B cell (primary cell): ENCODE measurements around the gene CTIF. TPM values are rescaled to one million over a fixed set of nuclear protein-coding genes. Genes with fewer than 3 reads are reported as not detected.

Source experiments
- ATAC-seq: fragments of 200-7000 bp; cut with Tn5 transposase; one replicate; pipeline ENCODE4 v1.10.0; 2021; ENCODE audit warnings: low read depth, mild to moderate bottlenecking, moderate number of reproducible peaks, moderate library complexity
- CTCF ChIA-PET: fragments of 350-600 bp; sonication (Branson Sonifier 250); formaldehyde crosslinking; loops from one replicate; lab custom pipeline; 2021; ENCODE audit warnings: antibody characterized with exemption, inconsistent platforms; lab: Charles Lee
- POLR2A ChIA-PET: fragments of 350-600 bp; sonication (Branson Sonifier 250); formaldehyde crosslinking; loops from one replicate; lab custom pipeline; 2021; ENCODE audit warnings: antibody characterized with exemption; lab: Charles Lee
- DNase-seq: peaks from one replicate; pipeline ENCODE4 v3.0.0; 2013
- H2AFZ ChIP-seq: 2 replicates; pipeline ENCODE4 v1.6.1; 2012; ENCODE audit warnings: mild to moderate bottlenecking, low read depth, low read length; ENCODE audit not compliant: insufficient read depth, poor library complexity, severe bottlenecking
- H3K27ac ChIP-seq, 2 donors: 1 replicate in 1 of 2; 2 replicates in 1 of 2; pipeline ENCODE4 v1.5.1; 2012 to 2013; ENCODE audit warnings: low read length in 2 of 2, mild to moderate bottlenecking in 2 of 2, moderate library complexity in 1 of 2
- H3K27me3 ChIP-seq, 4 experiments: fragments of 200-600 bp in 1 of 4; sonication (generic) in 1 of 4; replicated peaks in 1 of 4; 1 replicate in 2 of 4; 2 replicates in 2 of 4; pipeline versions ENCODE4 v1.6.1 to v1.7.0; 2013 to 2016; ENCODE audit warnings: low read length in 3 of 4, mild to moderate bottlenecking in 2 of 4, mixed read lengths in 1 of 4, moderate library complexity in 1 of 4; ENCODE audit not compliant: insufficient read depth in 4 of 4, control insufficient read depth in 3 of 4; ENCODE audit errors: control extremely low read depth in 1 of 4
- H3K36me3 ChIP-seq, 2 experiments: replicated peaks in 1 of 2; 1 replicate in 1 of 2; 2 replicates in 1 of 2; pipeline versions ENCODE4 v1.6.1 to v1.7.1; 2013; ENCODE audit warnings: low read length in 1 of 2; ENCODE audit not compliant: insufficient read depth in 2 of 2, control insufficient read depth in 1 of 2; ENCODE audit errors: control extremely low read depth in 1 of 2, extremely low read depth in 1 of 2
- H3K4me1 ChIP-seq, 2 donors: fragments of 200-600 bp in 1 of 2; sonication (generic) in 1 of 2; 1 replicate in 1 of 2; 2 replicates in 1 of 2; pipeline versions ENCODE4 v1.5.1 to v1.6.1; 2013 to 2017; ENCODE audit warnings: low read length in 2 of 2; ENCODE audit not compliant: control insufficient read depth in 2 of 2, insufficient read depth in 2 of 2
- H3K4me2 ChIP-seq: replicated peaks from 2 replicates; pipeline ENCODE3; 2012; ENCODE audit warnings: mild to moderate bottlenecking, low read depth, low read length; ENCODE audit not compliant: poor library complexity, severe bottlenecking
- H3K4me3 ChIP-seq, 5 experiments: fragments of 200-600 bp in 1 of 5; sonication (generic) in 1 of 5; 1 replicate in 3 of 5; 2 replicates in 2 of 5; pipeline versions ENCODE4 v1.5.1 to v1.7.0; 2011 to 2016; ENCODE audit warnings: low read length in 4 of 5, mild to moderate bottlenecking in 4 of 5, low read depth in 2 of 5, control low read depth in 1 of 5, moderate library complexity in 1 of 5; ENCODE audit not compliant: insufficient read depth in 1 of 5; ENCODE audit errors: control extremely low read depth in 1 of 5, extremely low read depth in 1 of 5
- H3K79me2 ChIP-seq: fragments of 200-600 bp; sonication (generic); one replicate; pipeline ENCODE4 v1.6.0; 2016; ENCODE audit warnings: low read length; ENCODE audit not compliant: control insufficient read depth, insufficient read depth
- H3K9ac ChIP-seq: fragments of 200-600 bp; sonication (generic); 2 replicates; pipeline ENCODE4 v1.6.1; 2017; ENCODE audit warnings: mild to moderate bottlenecking, low read length, moderate library complexity
- H3K9me3 ChIP-seq, 3 donors: one replicate each; pipeline versions ENCODE4 v1.6.1 to v1.7.1; 2013; ENCODE audit warnings: low read length in 2 of 3; ENCODE audit not compliant: control insufficient read depth in 2 of 3, insufficient read depth in 1 of 3; ENCODE audit errors: control extremely low read depth in 1 of 3
- H4K20me1 ChIP-seq: 2 replicates; pipeline ENCODE4 v1.6.0; 2012; ENCODE audit warnings: mild to moderate bottlenecking, low read length; ENCODE audit not compliant: insufficient read depth, control insufficient read depth, poor library complexity, severe bottlenecking
- H3K27ac Mint-ChIP-seq: one replicate; pipeline ENCODE4 v1.8.0; 2021; ENCODE audit warnings: mixed read lengths
- H3K27me3 Mint-ChIP-seq: one replicate; pipeline ENCODE4 v1.8.0; 2021; ENCODE audit warnings: mixed read lengths
- H3K4me1 Mint-ChIP-seq: one replicate; pipeline ENCODE4 v1.8.0; 2021; ENCODE audit warnings: mixed read lengths
- H3K4me3 Mint-ChIP-seq: one replicate; pipeline ENCODE4 v1.8.0; 2021; ENCODE audit warnings: mixed read lengths
- H3K9me3 Mint-ChIP-seq: one replicate; pipeline ENCODE4 v1.8.0; 2022; ENCODE audit warnings: mixed read lengths; ENCODE audit not compliant: insufficient read depth
- EZH2 ChIP-seq: IDR thresholded peaks from 2 replicates; pipeline ENCODE4 v1.6.1; 2012; ENCODE audit warnings: borderline replicate concordance, low read depth, mild to moderate bottlenecking, moderate library complexity, low read length; ENCODE audit not compliant: insufficient read depth, poor library complexity, severe bottlenecking
- WGBS: methylation state at CpG from one replicate; pipeline ENCODE4 v1.1.5; 2013; ENCODE audit warnings: missing lambda C conversion rate; ENCODE audit not compliant: insufficient coverage; 5-methylcytosine and 5-hydroxymethylcytosine counted together
- intact Hi-C: fragments of 100-400 bp; cut with micrococcal nuclease; formaldehyde crosslinking; loops from one replicate; pipeline ENCODE4 v1.10.0; 2022
- polyA plus RNA-seq: library from polyadenylated mRNA; depleted of rRNA; stranded (reverse); fragments of >200 nt; gene quantifications from 2 replicates; pipeline ENCODE4 v1.2.3, GENCODE V29; 2012
- total RNA-seq, 2 donors: library from RNA; stranded (reverse); fragments of 120-200 nt in 1 of 2; gene quantifications; 1 replicate in 1 of 2; 2 replicates in 1 of 2; pipeline versions ENCODE4 v1.2.3 to v1.2.4, GENCODE V29; 2013 to 2022
- TF ChIP-seq, protein P1 (sequence below): fragments of 200-600 bp; IDR thresholded peaks from one replicate; pipeline ENCODE4 v1.8.0; 2022; ENCODE audit warnings: antibody characterized with exemption, mild to moderate bottlenecking

Gene CTIF
- total and polyA plus RNA-seq, 2 donors (not counting 1 experiment from before 2014, with no cell fraction given), result 3.6 to 16.2 TPM

GRCh38 chr18:48632676-48633257 lies 93.9 kb downstream of the CTIF start:
- no peak overlapping the region for H3K9ac ChIP-seq
- TF ChIP-seq EZH2, result no peak
- TF ChIP-seq, protein P1, sequence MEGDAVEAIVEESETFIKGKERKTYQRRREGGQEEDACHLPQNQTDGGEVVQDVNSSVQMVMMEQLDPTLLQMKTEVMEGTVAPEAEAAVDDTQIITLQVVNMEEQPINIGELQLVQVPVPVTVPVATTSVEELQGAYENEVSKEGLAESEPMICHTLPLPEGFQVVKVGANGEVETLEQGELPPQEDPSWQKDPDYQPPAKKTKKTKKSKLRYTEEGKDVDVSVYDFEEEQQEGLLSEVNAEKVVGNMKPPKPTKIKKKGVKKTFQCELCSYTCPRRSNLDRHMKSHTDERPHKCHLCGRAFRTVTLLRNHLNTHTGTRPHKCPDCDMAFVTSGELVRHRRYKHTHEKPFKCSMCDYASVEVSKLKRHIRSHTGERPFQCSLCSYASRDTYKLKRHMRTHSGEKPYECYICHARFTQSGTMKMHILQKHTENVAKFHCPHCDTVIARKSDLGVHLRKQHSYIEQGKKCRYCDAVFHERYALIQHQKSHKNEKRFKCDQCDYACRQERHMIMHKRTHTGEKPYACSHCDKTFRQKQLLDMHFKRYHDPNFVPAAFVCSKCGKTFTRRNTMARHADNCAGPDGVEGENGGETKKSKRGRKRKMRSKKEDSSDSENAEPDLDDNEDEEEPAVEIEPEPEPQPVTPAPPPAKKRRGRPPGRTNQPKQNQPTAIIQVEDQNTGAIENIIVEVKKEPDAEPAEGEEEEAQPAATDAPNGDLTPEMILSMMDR, result no peak
- whole genome bisulfite sequencing, result 98% methylated on average over 5 of the region's 12 CpGs
- H3K4me3 ChIP-seq, result no peak overlapping the region
- H2AFZ ChIP-seq, result no peak overlapping the region
- H3K4me2 ChIP-seq, result no peak overlapping the region
- Mint-ChIP-seq H3K27ac (no peak overlapping the region), H3K9me3 (no peaks in the 10 kb centered on the region), H3K27me3 (no peaks in the 10 kb centered on the region), H3K4me3 (no peak overlapping the region), H3K4me1 (no peaks in the 10 kb centered on the region)
- H3K27ac ChIP-seq, result no peak overlapping the region
- H3K9me3 ChIP-seq, result no peaks in the 10 kb centered on the region
- ChIA-PET POLR2A (no interaction called here), CTCF (no interaction called here)
- ATAC-seq, result no peak
- intact Hi-C loops, result no loop called here
- H3K27me3 ChIP-seq, result no peaks in the 10 kb centered on the region
- H4K20me1 ChIP-seq, result no peaks in the 10 kb centered on the region
- no peak for DNase-seq
- H3K36me3 ChIP-seq, result no peaks in the 10 kb centered on the region
- H3K4me1 ChIP-seq, result no peaks in the 10 kb centered on the region
- H3K79me2 ChIP-seq, result no peaks in the 10 kb centered on the region

DNA sequence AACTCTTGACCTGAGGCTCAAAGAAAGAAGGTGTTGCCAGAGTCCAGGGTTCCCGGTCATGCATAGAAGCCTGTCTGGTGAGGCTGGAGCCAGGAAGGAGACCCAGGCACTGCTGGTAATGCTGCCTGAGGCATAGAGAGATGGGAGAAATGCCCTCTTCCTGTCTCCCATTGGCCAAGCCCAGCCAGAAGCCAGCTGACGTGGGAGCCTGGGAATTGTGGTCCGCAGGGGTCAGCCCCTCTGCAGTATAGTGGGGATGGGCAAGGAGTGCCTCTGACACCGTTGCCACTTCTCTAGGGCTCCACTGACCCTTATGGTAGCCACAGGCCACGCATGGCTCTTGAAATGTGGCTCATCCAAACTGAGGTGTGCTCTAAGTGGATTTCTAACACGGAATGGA lies 95.7 kb downstream of the CTIF start:
- Histone ChIP-seq H3K4me2 (no peak overlapping the region), H4K20me1 (no peaks in the 10 kb centered on the region), H3K79me2 (no peaks in the 10 kb centered on the region), H3K4me3 (no peak overlapping the region), H3K36me3 (no peaks in the 10 kb centered on the region), H3K27me3 (no peaks in the 10 kb centered on the region), H3K27ac (no peak overlapping the region), H2AFZ (no peak overlapping the region), H3K9me3 (no peaks in the 10 kb centered on the region), H3K4me1 (no peaks in the 10 kb centered on the region), H3K9ac (no peak overlapping the region)
- ATAC-seq (no peak), DNase-seq (no peak)
- Mint-ChIP-seq H3K4me3 (no peak overlapping the region), H3K9me3 (no peaks in the 10 kb centered on the region), H3K27me3 (no peaks in the 10 kb centered on the region), H3K27ac (no peak overlapping the region), H3K4me1 (no peaks in the 10 kb centered on the region)
- intact Hi-C loops, result no loop called here
- CTCF ChIA-PET, result no interaction called here
- POLR2A ChIA-PET, result no interaction called here
- no peak for TF ChIP-seq EZH2
- TF ChIP-seq, protein P1, result no peak
- 94% methylated on average over 4 of the region's 6 CpGs for WGBS
